DOHH2 (cell line): ENCODE results near the gene MSMP.

Source experiments
- H3F3A ChIP-seq: fragments of 200-600 bp; sonication (generic), shearing (Covaris generic); 2 replicates; pipeline ENCODE4 v1.6.0; 2016; ENCODE audit warnings: antibody characterized with exemption, mild to moderate bottlenecking; ENCODE audit not compliant: control insufficient read depth, insufficient read depth
- H3K27ac ChIP-seq: fragments of 200-600 bp; sonication (generic); 2 replicates; pipeline ENCODE4 v1.5.1; 2014; ENCODE audit warnings: low read depth, mild to moderate bottlenecking, low read length, moderate library complexity
- H3K27me3 ChIP-seq: fragments of 200-600 bp; sonication (generic); 2 replicates; pipeline ENCODE4 v1.6.1; 2014; ENCODE audit warnings: mild to moderate bottlenecking, low read length, mixed read lengths; ENCODE audit not compliant: control insufficient read depth
- H3K36me3 ChIP-seq: fragments of 200-600 bp; sonication (generic); 2 replicates; pipeline ENCODE4 v1.6.1; 2014; ENCODE audit warnings: mild to moderate bottlenecking, low read length, moderate library complexity, mixed read lengths; ENCODE audit not compliant: control insufficient read depth
- H3K4me1 ChIP-seq: fragments of 200-600 bp; sonication (generic); 2 replicates; pipeline ENCODE4 v1.6.1; 2014; ENCODE audit warnings: mild to moderate bottlenecking, low read length, mixed read lengths; ENCODE audit not compliant: control insufficient read depth
- H3K4me2 ChIP-seq: fragments of 200-600 bp; sonication (generic); 2 replicates; pipeline ENCODE4 v1.6.0; 2014; ENCODE audit warnings: mild to moderate bottlenecking, low read length, moderate library complexity
- H3K4me3 ChIP-seq: fragments of 200-600 bp; sonication (generic); 2 replicates; pipeline ENCODE4 v1.5.1; 2014; ENCODE audit warnings: mild to moderate bottlenecking, low read length, mixed read lengths
- H3K79me2 ChIP-seq: fragments of 200-600 bp; sonication (generic); 2 replicates; pipeline ENCODE4 v1.6.1; 2014; ENCODE audit warnings: mild to moderate bottlenecking, low read length, mixed read lengths; ENCODE audit not compliant: control insufficient read depth
- H3K9me2 ChIP-seq: fragments of 200-600 bp; sonication (generic); replicated peaks from 2 replicates; pipeline ENCODE4 v1.6.1; 2014; ENCODE audit warnings: mild to moderate bottlenecking, low read length, mixed read lengths; ENCODE audit not compliant: control insufficient read depth
- H3K9me3 ChIP-seq: fragments of 200-600 bp; sonication (generic); 2 replicates; pipeline ENCODE4 v1.6.1; 2014; ENCODE audit warnings: antibody characterized with exemption, low read length, mixed read lengths; ENCODE audit not compliant: control insufficient read depth, insufficient read depth
- H4K20me1 ChIP-seq: fragments of 200-600 bp; sonication (generic); 2 replicates; pipeline ENCODE4 v1.6.0; 2014; ENCODE audit warnings: low read depth, mild to moderate bottlenecking, antibody characterized with exemption, low read length, moderate library complexity; ENCODE audit not compliant: control insufficient read depth, insufficient read depth
- CTCF ChIP-seq: fragments of 200-600 bp; sonication (generic); IDR thresholded peaks from one replicate; pipeline ENCODE4 v1.5.1; 2014; ENCODE audit warnings: antibody characterized with exemption, mild to moderate bottlenecking, low read depth, low read length; ENCODE audit not compliant: poor library complexity, severe bottlenecking
- EZH2phosphoT487 ChIP-seq: fragments of 200-600 bp; sonication (generic); IDR thresholded peaks from 2 replicates; pipeline ENCODE4 v1.6.1; 2017; ENCODE audit warnings: borderline replicate concordance, mild to moderate bottlenecking, antibody characterized with exemption, low read length, moderate library complexity, mixed read lengths

The MSMP gene

GRCh38 chr9:35705836-35706430, 48.1 kb downstream of the MSMP start:
- TF ChIP-seq EZH2phosphoT487 (no peak), CTCF (no peak)
- H3K9me2 ChIP-seq, result no peaks in the 10 kb centered on the region
- H3K27me3 ChIP-seq, result no peaks in the 10 kb centered on the region
- H4K20me1 ChIP-seq, result no peaks in the 10 kb centered on the region
- H3K27ac ChIP-seq, result no peak overlapping the region
- no peaks in the 10 kb centered on the region for H3F3A ChIP-seq
- H3K9me3 ChIP-seq, result no peaks in the 10 kb centered on the region
- no peak overlapping the region for H3K4me3 ChIP-seq
- no peaks in the 10 kb centered on the region for H3K79me2 ChIP-seq
- H3K4me1 ChIP-seq, result no peaks in the 10 kb centered on the region
- H3K4me2 ChIP-seq, result no peak overlapping the region
- peaks cover 89% of the 10 kb centered on the region for H3K36me3 ChIP-seq

- H3K27me3 ChIP-seq, result no peaks in the 10 kb centered on the region
- H3K4me2 ChIP-seq, result no peak overlapping the region
- H3F3A ChIP-seq, result no peaks in the 10 kb centered on the region
- no peak overlapping the region for H3K27ac ChIP-seq
- TF ChIP-seq EZH2phosphoT487 (no peak), CTCF (no peak)
- no peak overlapping the region for H3K4me3 ChIP-seq
- H3K9me3 ChIP-seq, result no peaks in the 10 kb centered on the region
- no peaks in the 10 kb centered on the region for H3K79me2 ChIP-seq
- no peaks in the 10 kb centered on the region for H4K20me1 ChIP-seq
- H3K36me3 ChIP-seq, result peaks cover 89% of the 10 kb centered on the region
- no peaks in the 10 kb centered on the region for H3K4me1 ChIP-seq
- H3K9me2 ChIP-seq, result no peaks in the 10 kb centered on the region
These were observed 48.7 kb downstream of the MSMP start for GRCh38 chr9:35705372-35705771.

- Histone ChIP-seq H3K4me2 (no peak overlapping the region), H3K27ac (no peak overlapping the region), H3K4me3 (no peak overlapping the region), H3K36me3 (peaks cover 96% of the 10 kb centered on the region), H3F3A (no peaks in the 10 kb centered on the region), H4K20me1 (no peaks in the 10 kb centered on the region), H3K9me2 (no peaks in the 10 kb centered on the region), H3K9me3 (no peaks in the 10 kb centered on the region), H3K27me3 (no peaks in the 10 kb centered on the region), H3K4me1 (no peaks in the 10 kb centered on the region), H3K79me2 (no peaks in the 10 kb centered on the region)
- no peak for TF ChIP-seq EZH2phosphoT487
- no peak for TF ChIP-seq CTCF
These were observed 50.0 kb downstream of the MSMP start for GRCh38 chr9:35703906-35704672.
